Measurements from ENCODE around the gene AMPD2. TPM values are rescaled to one million over a fixed set of nuclear protein-coding genes. Genes with fewer than 3 reads are reported as not detected.
"Not testable (repeated sequence)": the region's sequence is repeated elsewhere in the genome, so short reads cannot be mapped to it uniquely, and the experiment has no call there.

The AMPD2 gene
- total RNA-seq, 1 donor from 2014 or later, result 49.3 TPM

- no peak overlapping the region for H3K4me3 Mint-ChIP-seq (ENCODE audit: unreplicated experiment)
- H3K4me1 Mint-ChIP-seq (ENCODE audit: low read depth, unreplicated experiment), result peaks cover 15% of the 10 kb centered on the region
These were observed 45.0 kb downstream of the AMPD2 start for GRCh38 chr1:109664671-109665070.

GRCh38 chr1:109667452-109668122, 48.0 kb downstream of the AMPD2 start, which contains the start of gene GSTM2:
GSTM2 (plus strand) TSS chr1:109668057; CDS start chr1:109668116, 59 bp downstream.
- H3K4me3 Mint-ChIP-seq (ENCODE audit: unreplicated experiment), result peak within 1 kb of the TSS; percentile 82
- peaks cover 7% of the 10 kb centered on the region for H3K27me3 Mint-ChIP-seq (ENCODE audit: unreplicated experiment)
- H3K27ac Mint-ChIP-seq (ENCODE audit: unreplicated experiment), result no peak within 1 kb of the TSS
- DNase-seq, result peak; percentile 93
- H3K36me3 Mint-ChIP-seq (ENCODE audit: unreplicated experiment), result no peaks in the 10 kb centered on the region
- TF ChIP-seq CTCF (IDR thresholded peaks at IDR 0.05; ENCODE audit: partially characterized antibody, unreplicated experiment), result no peak
- H3K4me1 Mint-ChIP-seq (ENCODE audit: low read depth, unreplicated experiment), result peaks cover 6% of the 10 kb centered on the region
- H3K9me3 Mint-ChIP-seq (ENCODE audit: unreplicated experiment), result peaks cover 5% of the 10 kb centered on the region

More at GRCh38 chr1:109664671-109665070, 45.0 kb downstream of the AMPD2 start:
- DNase-seq, result no peak
- TF ChIP-seq CTCF (IDR thresholded peaks at IDR 0.05; ENCODE audit: partially characterized antibody, unreplicated experiment), result no peak
- Mint-ChIP-seq H3K27me3 (ENCODE audit: unreplicated experiment) (peaks cover 7% of the 10 kb centered on the region), H3K27ac (ENCODE audit: unreplicated experiment) (no peak overlapping the region), H3K9me3 (ENCODE audit: unreplicated experiment) (peaks cover under 1% of the 10 kb centered on the region), H3K36me3 (ENCODE audit: unreplicated experiment) (no peaks in the 10 kb centered on the region)

DNA sequence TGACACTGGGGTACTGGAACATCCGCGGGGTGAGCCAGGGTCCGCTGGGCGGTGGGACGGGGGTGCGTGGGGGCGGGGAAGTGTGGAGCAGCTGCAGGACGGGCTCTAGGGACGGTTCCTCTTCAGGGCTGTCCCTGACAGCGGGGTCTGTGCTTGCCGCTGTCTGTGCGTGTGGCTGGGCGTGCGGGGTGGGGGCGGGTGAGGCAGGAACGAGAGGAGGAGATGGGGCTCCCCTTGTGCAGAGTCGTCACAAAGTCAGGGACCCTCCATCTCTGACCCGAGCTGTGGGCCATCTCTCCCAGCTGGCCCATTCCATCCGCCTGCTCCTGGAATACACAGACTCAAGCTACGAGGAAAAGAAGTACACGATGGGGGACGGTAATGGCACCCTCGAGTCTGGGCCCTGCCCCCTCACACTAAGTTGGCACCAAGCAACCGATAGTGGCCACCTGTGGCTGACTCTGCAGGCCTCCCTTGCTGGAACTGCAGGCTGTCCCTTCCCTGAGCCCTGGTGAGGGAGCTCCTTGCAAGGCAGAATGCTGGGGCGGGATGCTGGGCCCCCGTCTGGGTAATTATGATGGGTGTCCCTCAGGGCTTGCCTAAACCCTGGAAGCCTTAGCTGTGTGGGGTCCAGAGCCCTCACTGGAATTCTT, 48.6 kb downstream of the AMPD2 start:
- DNase-seq, result no peak
- peaks cover 7% of the 10 kb centered on the region for H3K27me3 Mint-ChIP-seq (ENCODE audit: unreplicated experiment)
- no peak overlapping the region for H3K27ac Mint-ChIP-seq (ENCODE audit: unreplicated experiment)
- H3K4me1 Mint-ChIP-seq (ENCODE audit: low read depth, unreplicated experiment), result peaks cover 6% of the 10 kb centered on the region
- H3K4me3 Mint-ChIP-seq (ENCODE audit: unreplicated experiment), result peak overlapping the region; percentile 82
- peaks cover 5% of the 10 kb centered on the region for H3K9me3 Mint-ChIP-seq (ENCODE audit: unreplicated experiment)
- TF ChIP-seq CTCF (IDR thresholded peaks at IDR 0.05; ENCODE audit: partially characterized antibody, unreplicated experiment), result no peak
- H3K36me3 Mint-ChIP-seq (ENCODE audit: unreplicated experiment), result no peaks in the 10 kb centered on the region

GRCh38 chr1:109669246-109669948, 49.8 kb downstream of the AMPD2 start:
- no peak for DNase-seq
- no peaks in the 10 kb centered on the region for H3K36me3 Mint-ChIP-seq (ENCODE audit: unreplicated experiment)
- TF ChIP-seq CTCF (IDR thresholded peaks at IDR 0.05; ENCODE audit: partially characterized antibody, unreplicated experiment), result no peak
- peaks cover 5% of the 10 kb centered on the region for H3K9me3 Mint-ChIP-seq (ENCODE audit: unreplicated experiment)
- H3K27ac Mint-ChIP-seq (ENCODE audit: unreplicated experiment), result peak overlapping the region; percentile 17
- peaks cover 7% of the 10 kb centered on the region for H3K27me3 Mint-ChIP-seq (ENCODE audit: unreplicated experiment)
- H3K4me1 Mint-ChIP-seq (ENCODE audit: low read depth, unreplicated experiment), result peaks cover 6% of the 10 kb centered on the region
- no peak overlapping the region for H3K4me3 Mint-ChIP-seq (ENCODE audit: unreplicated experiment)

DNA sequence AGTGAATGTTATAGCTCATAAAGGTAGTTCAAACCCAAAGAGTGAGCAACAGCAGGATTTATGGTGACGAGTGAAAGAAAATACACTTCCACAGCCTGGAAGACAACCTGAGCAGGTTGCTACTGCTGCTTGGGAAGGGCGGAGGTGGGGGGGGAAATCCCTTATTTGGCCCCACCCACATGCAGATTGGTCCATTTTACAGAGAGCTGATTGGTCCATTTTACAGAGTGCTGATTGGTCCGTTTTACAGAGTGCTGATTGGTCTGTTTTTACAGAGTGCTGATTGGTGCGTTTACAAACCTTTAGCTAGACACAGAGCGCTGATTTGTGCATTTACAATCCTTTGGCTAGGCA, 50.3 kb downstream of the AMPD2 start:
- peak overlapping the region; percentile 17 for H3K27ac Mint-ChIP-seq (ENCODE audit: unreplicated experiment)
- H3K27me3 Mint-ChIP-seq (ENCODE audit: unreplicated experiment); H3K4me3 Mint-ChIP-seq (ENCODE audit: unreplicated experiment); H3K4me1 Mint-ChIP-seq (ENCODE audit: low read depth, unreplicated experiment); DNase-seq; H3K9me3 Mint-ChIP-seq (ENCODE audit: unreplicated experiment); H3K36me3 Mint-ChIP-seq (ENCODE audit: unreplicated experiment): not testable (repeated sequence)

Measured in glutamatergic neuron (in vitro differentiated cells).